ENCODE data around the gene EGFL7. TPM values are rescaled to one million over a fixed set of nuclear protein-coding genes. Genes with fewer than 3 reads are reported as not detected.

Gene EGFL7
- total and polyA plus RNA-seq, 2 of the 13 experiments (the other 11 are each of a cell fraction or from before 2014, with no cell fraction given) = 0.20 to 5.1 TPM

DNA sequence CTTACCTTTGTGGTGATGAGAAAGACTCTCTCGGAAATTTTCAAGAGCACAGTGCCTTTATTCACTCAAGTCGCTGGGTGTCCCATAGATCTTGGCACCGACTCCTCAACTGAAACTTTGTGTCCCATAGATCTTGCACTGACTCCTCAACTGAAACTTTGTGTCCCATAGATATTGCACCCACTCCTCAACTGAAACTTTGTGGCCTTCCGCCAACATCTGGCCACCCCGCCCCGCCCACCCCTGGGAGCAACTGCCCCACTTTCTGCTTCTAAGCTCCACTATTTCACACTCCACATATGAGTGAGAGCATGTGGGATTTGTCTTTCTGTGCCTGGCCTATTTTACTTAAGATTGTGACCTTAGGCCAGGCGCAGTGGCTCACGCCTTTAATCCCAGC is 12.7 kb upstream of the EGFL7 start:
- in situ Hi-C loops (cut with HindIII; ENCODE audit: extremely low pct_ligation_motif_present, low pct_unique_long_range_greater_than_20kb) = no loop called here
- Histone ChIP-seq H4K20me1 (ENCODE audit: insufficient read depth, low read length) (no peaks in the 10 kb centered on the region), H3K27me3 (ENCODE audit: control insufficient read depth in 1 of 2, insufficient read depth in 2 of 2, low read length in 2 of 2) (peaks cover 8 to 36% of the 10 kb centered on the region in 2 experiments; a peak in 4 of 5 replicates), H3K36me3 (replicated peaks in 1 of 2; ENCODE audit: control insufficient read depth in 1 of 2, insufficient read depth in 2 of 2, low read length in 2 of 2) (no peaks in the 10 kb centered on the region), H2AFZ (ENCODE audit: low read length) (no peak overlapping the region), H3K4me1 (ENCODE audit: insufficient read depth, low read length) (peaks cover 22% of the 10 kb centered on the region), H3K4me3 (replicated peaks in 1 of 3; ENCODE audit: insufficient read depth in 1 of 3, low read depth in 2 of 3, low read length in 3 of 3) (no peak overlapping the region), H3K27ac (ENCODE audit: extremely low read length, insufficient read depth, low read length) (no peak overlapping the region), H3K9me3 (ENCODE audit: low read length) (no peaks in the 10 kb centered on the region), H3K9ac (ENCODE audit: insufficient read depth, low read depth, low read length) (no peak overlapping the region), H3K79me2 (ENCODE audit: insufficient read depth, low read length) (no peaks in the 10 kb centered on the region), H3K4me2 (ENCODE audit: low read depth, low read length) (no peak overlapping the region)
- no peak for DNase-seq (ENCODE audit: low spot score)
- no peak for FAIRE-seq
- CTCF ChIA-PET (ENCODE audit: low intra/inter-chr PET ratio, low total read pairs) = no interaction called here
- ATAC-seq = no peak
- no TSS peak for BruUV-seq (replicated peaks)
- WGBS (ENCODE audit: low lambda C conversion rate) = 64% methylated on average over 8 of the region's 8 CpGs
- POLR2A ChIA-PET = no interaction called here
- intact Hi-C loops (cut with micrococcal nuclease; ENCODE audit: unreplicated experiment) = no loop called here
- TF ChIP-seq TBL1XR1 (IDR thresholded peaks at IDR 0.05; ENCODE audit: borderline replicate concordance, low read length, partially characterized antibody) = no peak

GRCh38 chr9:136650648-136651047 is 12.1 kb upstream of the EGFL7 start:
- in situ Hi-C loops (cut with HindIII; ENCODE audit: extremely low pct_ligation_motif_present, low pct_unique_long_range_greater_than_20kb) (no loop called here), intact Hi-C loops (cut with micrococcal nuclease; ENCODE audit: unreplicated experiment) (no loop called here)
- no peak overlapping the region for H3K4me3 ChIP-seq (replicated peaks in 1 of 3; ENCODE audit: insufficient read depth in 1 of 3, low read depth in 2 of 3, low read length in 3 of 3)
- H3K9ac ChIP-seq (ENCODE audit: insufficient read depth, low read depth, low read length) = no peak overlapping the region
- H3K4me1 ChIP-seq (ENCODE audit: insufficient read depth, low read length) = peaks cover 22% of the 10 kb centered on the region
- no peak overlapping the region for H2AFZ ChIP-seq (ENCODE audit: low read length)
- H3K36me3 ChIP-seq (replicated peaks in 1 of 2; ENCODE audit: control insufficient read depth in 1 of 2, insufficient read depth in 2 of 2, low read length in 2 of 2) = no peaks in the 10 kb centered on the region
- no peak for TF ChIP-seq THAP9 (CRISPR knock-in tag; IDR thresholded peaks at IDR 0.05; ENCODE audit: borderline replicate concordance)
- no peak overlapping the region for H3K4me2 ChIP-seq (ENCODE audit: low read depth, low read length)
- no peaks in the 10 kb centered on the region for H4K20me1 ChIP-seq (ENCODE audit: insufficient read depth, low read length)
- peaks cover 14 to 42% of the 10 kb centered on the region in 2 experiments; a peak in 4 of 5 replicates for H3K27me3 ChIP-seq (ENCODE audit: control insufficient read depth in 1 of 2, insufficient read depth in 2 of 2, low read length in 2 of 2)
- H3K79me2 ChIP-seq (ENCODE audit: insufficient read depth, low read length) = no peaks in the 10 kb centered on the region
- DNase-seq (ENCODE audit: low spot score) (no peak), ATAC-seq (no peak), FAIRE-seq (no peak)
- WGBS (ENCODE audit: low lambda C conversion rate) = 83% methylated on average over 9 of the region's 10 CpGs
- H3K9me3 ChIP-seq (ENCODE audit: low read length) = no peaks in the 10 kb centered on the region
- ChIA-PET CTCF (ENCODE audit: low intra/inter-chr PET ratio, low total read pairs) (no interaction called here), POLR2A (no interaction called here)
- no TSS peak for BruUV-seq (replicated peaks)
- no peak overlapping the region for H3K27ac ChIP-seq (ENCODE audit: extremely low read length, insufficient read depth, low read length)

All from HepG2 (cell line).